ENCODE results near the gene STAMBP.

Gene STAMBP

DNA sequence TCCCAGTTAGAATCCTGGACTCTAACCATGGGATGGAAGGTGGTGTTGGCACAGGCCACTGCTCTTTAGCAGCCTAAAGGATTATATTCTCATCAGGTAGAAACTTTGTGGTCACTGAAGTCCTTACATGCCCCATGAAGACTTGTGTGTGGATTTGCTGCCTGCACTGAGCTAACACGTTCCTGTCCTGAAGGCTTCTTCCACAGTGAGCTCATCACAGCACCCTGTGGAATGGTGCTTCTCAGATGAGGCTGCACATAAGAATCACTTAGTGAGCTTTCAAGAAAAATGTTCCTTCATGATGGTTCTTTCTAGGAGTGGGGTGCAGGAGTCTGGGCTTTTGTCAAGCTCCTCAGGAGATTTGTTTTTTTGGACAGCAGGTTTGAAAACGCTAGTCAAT, 26.8 kb downstream of the STAMBP start:
- no peak for DNase-seq (ENCODE audit: extremely low spot score)
- CTCF ChIA-PET: interaction anchor here (1.0 to 1.2 kb wide), 3 partner anchors 11 to 31 kb away, joined by 3 read pairs; no protein-coding TSS in a partner anchor
- POLR2A ChIA-PET: no interaction called here
- TF ChIP-seq, protein P1, sequence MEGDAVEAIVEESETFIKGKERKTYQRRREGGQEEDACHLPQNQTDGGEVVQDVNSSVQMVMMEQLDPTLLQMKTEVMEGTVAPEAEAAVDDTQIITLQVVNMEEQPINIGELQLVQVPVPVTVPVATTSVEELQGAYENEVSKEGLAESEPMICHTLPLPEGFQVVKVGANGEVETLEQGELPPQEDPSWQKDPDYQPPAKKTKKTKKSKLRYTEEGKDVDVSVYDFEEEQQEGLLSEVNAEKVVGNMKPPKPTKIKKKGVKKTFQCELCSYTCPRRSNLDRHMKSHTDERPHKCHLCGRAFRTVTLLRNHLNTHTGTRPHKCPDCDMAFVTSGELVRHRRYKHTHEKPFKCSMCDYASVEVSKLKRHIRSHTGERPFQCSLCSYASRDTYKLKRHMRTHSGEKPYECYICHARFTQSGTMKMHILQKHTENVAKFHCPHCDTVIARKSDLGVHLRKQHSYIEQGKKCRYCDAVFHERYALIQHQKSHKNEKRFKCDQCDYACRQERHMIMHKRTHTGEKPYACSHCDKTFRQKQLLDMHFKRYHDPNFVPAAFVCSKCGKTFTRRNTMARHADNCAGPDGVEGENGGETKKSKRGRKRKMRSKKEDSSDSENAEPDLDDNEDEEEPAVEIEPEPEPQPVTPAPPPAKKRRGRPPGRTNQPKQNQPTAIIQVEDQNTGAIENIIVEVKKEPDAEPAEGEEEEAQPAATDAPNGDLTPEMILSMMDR (IDR thresholded peaks at IDR 0.05; ENCODE audit: control extremely low read depth, extremely low read depth, low read depth, missing control alignments): no peak

DNA sequence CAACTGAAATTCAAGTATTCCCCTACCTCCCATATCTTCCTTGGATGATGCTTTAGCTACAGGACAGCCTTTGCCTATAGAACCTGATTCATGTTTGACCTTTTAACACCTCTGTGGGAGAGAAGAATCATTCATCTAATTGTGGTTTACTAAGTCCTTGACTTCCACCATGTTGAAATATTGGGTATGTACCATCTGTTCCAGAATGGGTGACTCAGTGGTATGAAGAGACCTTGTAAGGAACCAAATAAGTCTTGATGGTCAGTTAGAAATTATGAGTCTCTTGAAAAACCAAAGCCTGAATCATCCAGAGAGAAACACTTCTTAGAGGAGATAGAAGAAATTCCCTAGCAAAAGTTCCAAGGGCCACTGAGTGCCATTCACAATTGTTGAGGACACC, 27.5 kb downstream of the STAMBP start:
- TF ChIP-seq, protein P1 (IDR thresholded peaks at IDR 0.05; ENCODE audit: control extremely low read depth, extremely low read depth, low read depth, missing control alignments): no peak
- ChIA-PET CTCF (interaction anchor here (1.1 to 1.2 kb wide), 2 partner anchors 11 to 32 kb away, joined by 3 read pairs; no protein-coding TSS in a partner anchor), POLR2A (no interaction called here)
- no peak for DNase-seq (ENCODE audit: extremely low spot score)

DNA sequence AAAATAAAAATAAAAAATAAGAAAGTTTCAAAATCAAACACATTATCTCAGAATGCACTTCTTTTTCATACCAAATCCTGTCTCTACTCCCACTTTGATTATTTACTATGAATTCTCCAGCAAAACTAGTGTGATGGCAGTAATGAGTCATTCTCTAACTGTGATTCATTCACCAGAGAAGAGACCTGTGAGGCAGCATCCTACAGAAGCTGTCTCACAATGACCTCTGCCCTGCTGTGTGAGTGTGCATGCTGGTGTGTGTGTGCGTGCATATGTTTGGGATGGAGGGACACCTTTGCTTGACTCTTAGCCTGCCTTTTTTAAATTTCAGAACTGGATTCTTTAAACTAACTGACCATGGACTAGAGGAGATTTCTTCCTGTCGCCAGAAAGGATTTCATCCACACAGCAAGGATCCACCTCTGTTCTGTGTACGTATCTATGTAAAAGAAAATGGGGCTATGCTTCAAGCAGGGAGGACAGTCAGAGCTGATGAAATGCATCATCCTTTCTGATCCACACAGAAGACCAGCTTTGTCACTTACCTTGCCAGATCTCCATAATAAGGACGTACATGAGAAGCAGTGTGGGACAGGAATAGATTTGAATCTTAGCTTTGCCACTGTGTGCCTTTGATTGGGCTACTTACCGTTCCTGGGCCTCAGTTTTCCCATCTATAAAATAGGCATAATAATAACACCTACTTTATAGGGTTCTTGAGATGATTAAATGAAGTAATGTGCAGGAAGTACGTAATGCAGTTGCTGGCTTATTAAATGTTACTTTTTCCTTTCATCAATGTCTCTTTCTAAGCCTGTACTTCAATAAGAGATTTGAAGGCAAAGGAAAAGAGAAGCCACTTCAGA, 31.2 kb downstream of the STAMBP start:
- no peak for DNase-seq (ENCODE audit: extremely low spot score)
- ChIA-PET POLR2A (no interaction called here), CTCF (interaction anchor here (1.5 kb wide), 1 partner anchor 12 kb away, joined by 3 read pairs; no protein-coding TSS in a partner anchor)
- TF ChIP-seq, protein P1 (IDR thresholded peaks at IDR 0.05; ENCODE audit: control extremely low read depth, extremely low read depth, low read depth, missing control alignments): no peak

DNA sequence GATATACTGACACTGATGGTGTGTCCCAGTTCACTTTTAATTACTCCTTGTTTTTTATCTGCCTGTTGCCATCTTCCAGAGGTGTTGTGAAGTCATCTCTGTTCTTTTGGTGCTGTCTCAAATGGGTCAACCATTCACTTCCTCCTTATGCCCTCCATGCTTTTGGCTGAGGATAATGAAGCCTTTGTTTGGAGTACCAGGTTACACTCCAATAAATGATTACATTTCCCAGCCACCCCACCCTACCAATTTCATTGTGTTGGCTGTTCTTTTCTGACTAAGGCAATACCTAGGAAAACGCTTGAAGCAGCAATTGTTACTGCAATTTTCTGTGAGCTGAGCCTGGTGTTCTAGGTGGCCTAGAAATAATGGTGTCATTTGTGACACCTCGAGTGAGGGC, 34.2 kb downstream of the STAMBP start:
- CTCF ChIA-PET: interaction anchor here (1.0 to 2.4 kb wide), 5 partner anchors 21 to 472 kb away, joined by 3 to 8 read pairs (median 3); partner anchors contain the start of gene STAMBP
- TF ChIP-seq, protein P1 (IDR thresholded peaks at IDR 0.05; ENCODE audit: control extremely low read depth, extremely low read depth, low read depth, missing control alignments): no peak
- POLR2A ChIA-PET: no interaction called here
- DNase-seq (ENCODE audit: extremely low spot score): no peak

DNA sequence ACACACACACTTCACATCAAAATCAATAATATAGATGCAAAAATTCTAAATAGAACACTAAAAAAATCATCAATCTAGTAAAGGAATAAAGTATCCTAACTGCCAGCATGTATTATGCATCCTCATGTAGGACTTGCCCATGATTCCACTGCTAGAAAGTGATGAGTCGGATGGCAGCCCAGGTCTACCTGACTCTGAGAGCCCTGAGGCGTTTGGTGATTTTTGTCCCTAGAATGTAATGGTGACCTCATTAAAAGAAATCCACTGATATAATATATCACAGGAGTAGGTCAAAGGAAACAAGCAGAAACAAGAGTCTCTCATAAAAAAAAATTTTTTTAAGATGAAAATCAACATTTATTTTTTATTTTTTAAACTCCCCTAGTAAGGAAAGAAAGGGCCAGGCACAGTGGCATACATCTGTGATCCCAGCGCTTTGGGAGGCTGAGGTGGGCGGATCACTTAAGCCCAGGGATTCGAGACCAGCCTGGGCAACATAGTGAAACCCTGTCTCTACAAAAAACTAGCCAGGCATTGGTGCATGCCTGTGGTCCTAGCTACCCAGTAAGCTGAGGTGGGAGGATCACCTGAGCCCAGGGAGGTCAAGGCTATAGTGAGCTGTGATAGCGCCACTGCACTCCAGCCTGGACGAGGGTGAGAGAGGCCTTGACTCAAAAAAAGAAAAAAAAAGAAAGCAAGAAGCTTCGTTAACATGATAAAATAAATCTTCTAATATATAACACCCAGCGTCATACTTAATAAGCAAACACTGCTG, 39.6 kb downstream of the STAMBP start:
- no peak for DNase-seq (ENCODE audit: extremely low spot score)
- POLR2A ChIA-PET: no interaction called here
- CTCF ChIA-PET: interaction anchor here (1.4 kb wide), 1 partner anchor 47 kb away, joined by 3 read pairs; no protein-coding TSS in a partner anchor
- TF ChIP-seq, protein P1 (IDR thresholded peaks at IDR 0.05; ENCODE audit: control extremely low read depth, extremely low read depth, low read depth, missing control alignments): no peak

DNA sequence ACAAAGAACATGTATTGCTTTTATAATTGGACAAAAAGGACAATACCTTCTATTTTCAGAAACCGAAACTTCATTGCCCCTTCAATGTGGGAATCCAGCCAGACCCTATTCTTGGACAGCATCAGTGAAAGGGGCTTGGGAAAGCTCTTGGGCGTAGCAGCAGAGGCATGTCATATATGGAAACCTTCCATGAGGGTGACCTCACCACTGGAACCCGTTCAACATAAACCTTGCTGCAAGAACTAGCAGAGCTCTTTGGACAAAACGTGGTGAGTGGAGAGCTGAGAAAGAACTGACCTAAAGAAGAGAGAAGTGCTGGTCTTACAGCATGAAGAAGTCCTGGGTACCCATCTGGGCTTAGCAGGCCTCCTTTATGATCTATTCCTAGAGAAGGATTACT, 41.3 kb downstream of the STAMBP start:
- DNase-seq (ENCODE audit: extremely low spot score): no peak
- TF ChIP-seq, protein P1 (IDR thresholded peaks at IDR 0.05; ENCODE audit: control extremely low read depth, extremely low read depth, low read depth, missing control alignments): no peak
- POLR2A ChIA-PET: no interaction called here

More for the DNA sequence above, 41.3 kb downstream of the STAMBP start:
- CTCF ChIA-PET: interaction anchor here (1.0 to 1.5 kb wide), 4 partner anchors 14 to 46 kb away, joined by 3 to 4 read pairs (median 4); no protein-coding TSS in a partner anchor

All from GM10248 (cell line).